GM18508 (cell line): ENCODE data around the gene CARD19.

Experiments used
- ATAC-seq: cut with Tn5 transposase; IDR thresholded peaks from one replicate; pipeline ENCODE4 v1.9.1; 2021; ENCODE audit warnings: moderate number of reproducible peaks; ENCODE audit not compliant: insufficient read depth, unreplicated experiment

The CARD19 gene

GRCh38 chr9:93096131-93096802, at the start of gene CARD19:
Gene CARD19 (plus strand): TSS chr9:93096217. CDS start chr9:93096346, 129 bp downstream.
- ATAC-seq, result no peak

GRCh38 chr9:93048566-93049448, 47.2 kb upstream of the CARD19 start:
- no peak for ATAC-seq

GRCh38 chr9:93049491-93049890, 46.5 kb upstream of the CARD19 start:
- ATAC-seq, result no peak

GRCh38 chr9:93050231-93050630, 45.8 kb upstream of the CARD19 start:
- no peak for ATAC-seq

GRCh38 chr9:93051680-93052089, 44.3 kb upstream of the CARD19 start:
- no peak for ATAC-seq

GRCh38 chr9:93052791-93053540, 43.1 kb upstream of the CARD19 start:
- ATAC-seq, result no peak

GRCh38 chr9:93053781-93054331, 42.2 kb upstream of the CARD19 start:
- ATAC-seq, result no peak

- no peak for ATAC-seq
These were observed 41.0 kb upstream of the CARD19 start for GRCh38 chr9:93054758-93055704.

- ATAC-seq, result no peak
These were observed 38.8 kb upstream of the CARD19 start for GRCh38 chr9:93057042-93057702.

- ATAC-seq, result no peak
These were observed 38.2 kb upstream of the CARD19 start for GRCh38 chr9:93057703-93058354.

GRCh38 chr9:93058355-93059010, 37.5 kb upstream of the CARD19 start, which contains the start of gene SUSD3:
Gene SUSD3 (plus strand): TSS chr9:93058701. CDS start chr9:93058743, 42 bp downstream.
- ATAC-seq, result no peak

GRCh38 chr9:93059011-93059714, 36.9 kb upstream of the CARD19 start:
- no peak for ATAC-seq

- ATAC-seq, result no peak
These were observed 36.1 kb upstream of the CARD19 start for GRCh38 chr9:93059715-93060578.

GRCh38 chr9:93060746-93061259, 35.2 kb upstream of the CARD19 start:
- ATAC-seq, result no peak

- no peak for ATAC-seq
These were observed 34.7 kb upstream of the CARD19 start for GRCh38 chr9:93061260-93061751.
